GM18909 (cell line): ENCODE results near the gene VPS13C.
"Not testable (repeated sequence)": the region's sequence is repeated elsewhere in the genome, so short reads cannot be mapped to it uniquely, and the experiment has no call there.

Experiments used
- ATAC-seq: cut with Tn5 transposase; IDR thresholded peaks from one replicate; pipeline ENCODE4 v1.9.1; 2021; ENCODE audit warnings: mild to moderate bottlenecking; ENCODE audit not compliant: unreplicated experiment, poor library complexity

The VPS13C gene

DNA sequence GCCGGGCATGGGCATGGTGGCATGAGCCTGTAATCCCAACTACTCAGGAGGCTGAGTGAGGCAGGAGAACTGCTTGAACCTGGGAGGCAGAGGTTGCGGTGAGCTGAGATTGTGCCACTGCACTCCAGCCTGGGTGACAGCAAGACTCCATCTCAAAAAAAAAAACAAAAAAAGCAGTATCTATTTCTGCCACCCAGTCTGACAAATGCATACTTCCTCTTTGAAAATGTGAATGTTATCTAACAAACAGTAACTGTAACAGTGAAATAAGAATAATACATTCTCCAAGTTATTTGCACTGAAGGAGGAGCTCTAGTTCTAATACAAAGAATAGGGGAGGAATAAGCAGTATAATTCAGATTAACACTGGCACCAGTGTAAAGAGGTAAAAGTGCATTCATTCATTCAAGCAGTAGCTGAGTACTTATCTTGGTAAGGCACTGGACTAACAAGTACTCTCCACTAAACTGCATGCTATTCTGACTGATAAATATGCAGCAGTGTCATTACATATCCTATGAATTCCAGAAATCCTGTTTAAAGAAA lies 12.9 kb downstream of the VPS13C start:
- no peak for ATAC-seq

DNA sequence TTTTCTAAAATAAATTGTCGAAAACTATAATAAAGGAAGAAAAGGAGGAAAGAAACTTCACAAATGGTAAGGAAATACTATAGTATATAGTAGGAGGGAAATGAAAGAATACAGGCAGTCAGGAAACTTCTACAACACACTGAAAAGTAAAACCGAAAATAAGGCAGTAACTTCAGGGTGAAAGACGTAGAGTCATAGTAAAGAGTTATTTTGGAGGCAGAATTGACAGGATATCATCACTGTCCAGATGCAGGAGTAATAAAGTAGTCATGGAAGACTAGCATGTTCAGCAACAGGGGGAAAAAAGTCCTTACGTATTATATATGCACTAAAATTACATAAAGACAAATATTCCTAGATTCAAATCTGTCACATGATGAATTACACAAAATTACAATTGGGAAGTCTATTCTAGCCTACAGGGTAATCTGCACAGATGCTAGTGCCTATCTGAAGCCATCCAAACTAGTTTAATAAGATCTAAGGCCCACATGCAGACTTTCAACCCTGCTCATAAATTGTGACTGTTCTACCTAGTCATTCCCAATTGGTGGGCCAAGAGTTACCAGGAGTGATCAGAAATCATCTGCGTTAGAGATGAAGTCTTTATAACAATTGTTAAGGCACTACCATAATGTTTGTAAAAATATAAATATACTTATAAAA lies 14.0 kb downstream of the VPS13C start:
- ATAC-seq, result peak; percentile 60

- ATAC-seq, result no peak
These were observed 24.9 kb downstream of the VPS13C start for GRCh38 chr15:62035256-62035924.

DNA sequence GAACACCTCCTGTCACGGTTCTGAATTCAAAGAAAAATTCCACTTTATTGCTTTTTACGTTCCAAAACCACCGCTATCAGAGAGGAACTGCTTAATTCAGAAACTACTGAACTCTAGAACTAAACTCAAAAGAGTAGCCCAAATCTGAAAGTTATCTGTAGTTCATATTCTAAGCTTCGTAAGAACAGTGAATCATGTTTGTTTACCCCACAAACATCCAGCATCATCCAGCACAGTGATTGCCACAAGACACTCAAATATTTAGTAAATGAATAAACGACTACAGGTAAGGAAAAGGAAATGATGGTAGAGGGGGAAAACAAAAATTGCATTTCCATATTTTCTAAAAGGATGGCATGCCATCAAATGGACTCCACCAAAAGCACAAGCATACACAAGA lies 32.3 kb downstream of the VPS13C start:
- ATAC-seq, result no peak

GRCh38 chr15:62027263-62027565 lies 33.0 kb downstream of the VPS13C start:
- ATAC-seq, result no peak

DNA sequence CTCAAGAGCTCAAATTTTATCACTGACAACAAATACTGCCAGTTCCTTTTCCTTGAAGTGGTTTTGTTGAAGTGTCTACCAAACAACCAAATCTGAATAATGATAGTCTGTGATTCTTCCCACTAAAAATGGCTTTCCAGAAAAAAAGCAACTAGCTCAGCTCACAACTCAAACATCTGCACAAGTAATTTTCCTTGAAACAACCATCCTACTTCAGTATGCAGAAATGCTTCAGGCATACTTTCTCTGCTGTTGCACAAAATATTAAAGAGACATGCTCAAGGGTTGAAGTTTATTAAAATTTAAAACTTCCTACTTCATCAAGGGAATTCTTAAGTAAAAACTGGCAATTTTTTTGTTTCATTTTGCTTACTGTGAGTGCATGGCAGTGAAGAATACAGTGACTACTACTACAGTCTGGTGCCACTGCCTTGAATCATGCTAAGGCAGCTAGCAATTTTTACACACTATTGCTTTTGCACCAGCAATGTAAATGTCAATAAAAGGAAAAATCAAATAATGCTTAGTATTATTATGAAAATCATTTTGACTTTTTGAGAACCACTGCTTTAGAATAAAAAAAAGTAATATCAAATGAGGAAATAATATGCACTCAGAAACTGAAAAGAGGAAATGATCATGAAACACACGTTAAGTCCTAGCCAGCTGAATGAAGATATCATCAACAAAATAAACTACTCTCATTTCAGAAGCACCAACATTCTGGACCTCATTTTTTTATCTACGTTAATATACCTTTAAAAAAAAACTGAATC lies 33.6 kb downstream of the VPS13C start:
- ATAC-seq, result no peak

GRCh38 chr15:62021991-62022600 lies 38.2 kb downstream of the VPS13C start:
- ATAC-seq, result no peak

GRCh38 chr15:62020576-62021160 lies 39.6 kb downstream of the VPS13C start:
- ATAC-seq, result no peak

GRCh38 chr15:62005354-62005753 lies 54.9 kb downstream of the VPS13C start:
- not testable (repeated sequence) for ATAC-seq

DNA sequence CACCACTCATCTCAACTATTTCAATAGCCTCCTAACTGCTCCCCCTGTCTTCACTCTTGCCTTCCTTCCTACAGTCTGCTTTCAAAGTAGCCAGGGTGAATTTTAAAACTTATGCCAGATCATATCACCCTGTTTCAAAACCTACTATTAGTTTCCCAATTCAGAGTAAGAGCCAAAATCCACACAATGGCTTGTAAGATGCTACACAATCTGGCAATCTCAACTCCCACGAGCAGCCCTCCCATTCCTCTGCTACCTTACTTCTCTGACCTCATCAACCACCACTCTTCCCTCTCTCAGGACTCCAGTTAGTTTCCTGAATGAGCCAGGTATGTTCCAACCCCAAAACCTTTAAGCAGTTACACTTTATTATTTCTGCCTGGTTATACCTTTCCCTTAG lies 62.5 kb downstream of the VPS13C start:
- no peak for ATAC-seq

- ATAC-seq, result no peak
These were observed 64.1 kb downstream of the VPS13C start for GRCh38 chr15:61996056-61996635.

DNA sequence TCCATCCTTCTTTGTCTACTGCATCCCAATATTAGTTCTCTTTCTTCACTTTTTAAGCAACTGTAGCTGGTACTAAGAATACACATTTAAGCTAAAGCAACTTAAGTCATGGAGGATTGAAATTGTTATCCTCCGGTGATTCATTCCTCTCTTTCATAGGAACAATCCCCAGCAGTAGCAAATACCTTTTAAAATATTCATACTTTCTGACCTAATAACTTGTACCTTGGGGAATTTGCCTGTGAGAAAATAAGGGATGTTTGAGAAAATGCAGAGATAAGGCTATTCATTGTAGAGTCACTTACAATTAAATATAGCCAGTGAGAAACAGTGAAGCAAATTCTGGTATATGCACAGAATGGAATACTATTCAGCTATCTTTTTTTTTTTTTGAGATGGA lies 66.0 kb downstream of the VPS13C start:
- no peak for ATAC-seq

DNA sequence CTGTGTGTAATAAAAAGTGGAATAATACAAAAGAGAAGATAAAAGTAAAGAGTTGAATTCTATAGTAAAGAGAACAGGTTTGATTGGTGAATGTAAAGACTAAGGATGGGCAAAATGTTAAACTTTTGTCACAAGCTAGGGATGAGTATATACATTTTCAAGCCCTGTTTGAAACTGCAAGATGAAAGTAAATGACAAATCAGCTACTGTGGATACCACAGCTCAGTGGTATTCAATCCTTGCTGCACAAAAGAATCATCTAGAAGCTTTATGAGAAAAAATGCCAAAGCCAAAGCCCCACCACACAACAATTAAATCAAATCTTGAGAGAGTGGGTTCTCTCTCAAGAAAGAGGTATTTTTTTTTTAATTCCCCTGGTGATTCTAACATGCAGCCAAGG lies 67.7 kb downstream of the VPS13C start:
- no peak for ATAC-seq

GRCh38 chr15:61989667-61990066 lies 70.6 kb downstream of the VPS13C start:
- ATAC-seq, result no peak

DNA sequence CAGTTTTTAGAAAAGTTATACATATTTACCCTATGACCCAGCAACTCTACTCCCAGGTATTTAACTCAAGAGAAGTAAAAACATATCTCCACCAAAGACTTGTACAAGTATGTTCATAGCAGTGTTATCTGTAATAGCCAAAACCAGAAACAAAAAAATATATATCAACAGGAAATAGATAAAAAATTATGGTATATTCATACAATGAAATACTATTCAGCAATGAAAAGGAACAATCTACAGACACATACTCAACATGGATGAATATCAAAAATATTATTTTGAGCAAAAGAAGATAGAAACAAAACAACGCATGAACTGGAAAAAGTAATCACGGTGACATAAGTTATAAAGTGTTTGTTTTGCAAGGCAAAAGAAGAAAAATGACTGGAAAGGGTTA lies 72.4 kb downstream of the VPS13C start:
- no peak for ATAC-seq

DNA sequence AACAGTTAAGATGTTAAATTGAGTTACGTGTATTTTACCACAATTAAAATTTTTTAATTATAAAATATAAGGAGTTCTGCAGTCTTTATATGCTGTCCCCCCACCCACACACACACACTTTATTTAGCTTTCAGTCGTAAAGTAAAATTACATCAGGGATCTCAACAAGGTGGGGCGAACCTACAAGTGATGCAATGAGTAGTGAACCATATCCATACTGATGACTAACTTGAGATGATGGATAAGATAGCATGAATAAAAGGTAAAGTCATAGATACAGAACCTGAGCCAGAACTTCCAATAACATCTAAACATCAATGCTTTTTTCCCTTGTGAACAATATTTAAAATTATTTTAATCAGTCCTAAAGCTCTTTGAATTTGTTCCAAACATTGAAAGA lies 77.2 kb downstream of the VPS13C start:
- no peak for ATAC-seq

DNA sequence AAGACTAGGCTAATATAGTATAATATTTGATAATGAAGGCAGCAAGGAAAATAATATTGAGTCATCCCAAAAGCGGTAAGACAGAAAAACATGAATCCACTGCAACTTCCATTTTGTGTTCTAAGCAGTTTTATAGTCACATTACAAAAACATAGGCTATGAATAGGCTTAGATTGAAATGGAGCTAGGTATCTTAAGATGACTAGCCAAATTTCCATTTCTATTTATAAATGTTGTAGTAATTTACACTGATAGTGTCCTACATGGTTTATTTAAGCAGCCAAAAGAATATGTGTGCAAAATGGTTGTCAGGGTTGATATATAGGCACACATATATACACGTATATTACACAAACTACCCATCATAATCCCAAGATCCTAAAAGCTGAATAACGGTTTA lies 82.0 kb downstream of the VPS13C start:
- no peak for ATAC-seq

GRCh38 chr15:61974759-61975158 lies 85.5 kb downstream of the VPS13C start:
- ATAC-seq, result no peak

DNA sequence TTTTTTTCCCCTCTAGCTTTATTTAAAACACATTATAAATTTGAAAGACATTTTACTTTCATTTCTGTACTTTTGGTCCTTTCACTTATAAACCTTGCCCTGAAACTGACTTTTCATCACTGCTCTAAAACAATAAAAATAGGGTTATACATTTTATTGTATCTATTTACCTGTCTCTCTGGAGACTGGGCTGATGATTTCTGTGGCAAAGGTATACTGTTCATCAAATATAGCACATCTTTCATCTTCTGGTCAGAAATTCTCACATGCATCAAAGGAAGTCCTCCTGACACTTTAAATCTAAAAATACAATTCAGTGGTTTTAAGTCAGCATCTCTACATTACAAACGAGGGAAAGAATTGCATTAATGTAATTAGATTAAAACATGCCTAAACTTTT lies 86.1 kb downstream of the VPS13C start:
- ATAC-seq, result no peak

DNA sequence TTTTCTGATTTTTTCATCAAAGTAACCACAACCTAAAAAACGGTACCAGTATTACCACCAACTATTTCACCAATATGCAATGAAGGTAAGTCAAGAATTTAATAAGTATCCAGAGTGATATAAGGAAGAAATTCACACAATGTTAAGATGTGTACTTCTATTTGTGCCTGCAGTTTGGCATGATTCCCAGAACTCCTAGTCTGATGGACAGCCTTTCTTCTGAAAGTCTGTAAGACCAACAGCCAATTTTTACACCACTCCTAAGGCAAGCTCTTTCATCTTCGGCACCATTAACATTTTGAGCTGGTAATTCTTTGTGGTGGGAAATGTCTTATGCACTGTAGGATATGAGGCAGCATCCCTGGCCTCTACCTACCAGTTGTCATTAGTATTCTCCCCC lies 108.3 kb downstream of the VPS13C start:
- ATAC-seq, result no peak
